B cell (primary cell): ENCODE results near the gene APH1A. TPM values are rescaled to one million over a fixed set of nuclear protein-coding genes. Genes with fewer than 3 reads are reported as not detected.
A peak's percentile ranks its signal among the peaks of the same experiment; 100 is the strongest.

Experiments
- ATAC-seq: fragments of 200-7000 bp; cut with Tn5 transposase; one replicate; pipeline ENCODE4 v1.10.0; 2021; ENCODE audit warnings: low read depth, mild to moderate bottlenecking, moderate number of reproducible peaks, moderate library complexity
- CTCF ChIA-PET: fragments of 350-600 bp; sonication (Branson Sonifier 250); formaldehyde crosslinking; loops from one replicate; lab custom pipeline; 2021; ENCODE audit warnings: antibody characterized with exemption, inconsistent platforms; lab: Charles Lee
- POLR2A ChIA-PET: fragments of 350-600 bp; sonication (Branson Sonifier 250); formaldehyde crosslinking; loops from one replicate; lab custom pipeline; 2021; ENCODE audit warnings: antibody characterized with exemption; lab: Charles Lee
- DNase-seq: peaks from one replicate; pipeline ENCODE4 v3.0.0; 2013
- H2AFZ ChIP-seq: 2 replicates; pipeline ENCODE4 v1.6.1; 2012; ENCODE audit warnings: mild to moderate bottlenecking, low read depth, low read length; ENCODE audit not compliant: insufficient read depth, poor library complexity, severe bottlenecking
- H3K27ac ChIP-seq, 2 donors: 1 replicate in 1 of 2; 2 replicates in 1 of 2; pipeline ENCODE4 v1.5.1; 2012 to 2013; ENCODE audit warnings: low read length in 2 of 2, mild to moderate bottlenecking in 2 of 2, moderate library complexity in 1 of 2
- H3K27me3 ChIP-seq, 4 experiments: fragments of 200-600 bp in 1 of 4; sonication (generic) in 1 of 4; replicated peaks in 1 of 4; 1 replicate in 2 of 4; 2 replicates in 2 of 4; pipeline versions ENCODE4 v1.6.1 to v1.7.0; 2013 to 2016; ENCODE audit warnings: low read length in 3 of 4, mild to moderate bottlenecking in 2 of 4, mixed read lengths in 1 of 4, moderate library complexity in 1 of 4; ENCODE audit not compliant: insufficient read depth in 4 of 4, control insufficient read depth in 3 of 4; ENCODE audit errors: control extremely low read depth in 1 of 4
- H3K36me3 ChIP-seq, 2 experiments: replicated peaks in 1 of 2; 1 replicate in 1 of 2; 2 replicates in 1 of 2; pipeline versions ENCODE4 v1.6.1 to v1.7.1; 2013; ENCODE audit warnings: low read length in 1 of 2; ENCODE audit not compliant: insufficient read depth in 2 of 2, control insufficient read depth in 1 of 2; ENCODE audit errors: control extremely low read depth in 1 of 2, extremely low read depth in 1 of 2
- H3K4me1 ChIP-seq, 2 donors: fragments of 200-600 bp in 1 of 2; sonication (generic) in 1 of 2; 1 replicate in 1 of 2; 2 replicates in 1 of 2; pipeline versions ENCODE4 v1.5.1 to v1.6.1; 2013 to 2017; ENCODE audit warnings: low read length in 2 of 2; ENCODE audit not compliant: control insufficient read depth in 2 of 2, insufficient read depth in 2 of 2
- H3K4me2 ChIP-seq: replicated peaks from 2 replicates; pipeline ENCODE3; 2012; ENCODE audit warnings: mild to moderate bottlenecking, low read depth, low read length; ENCODE audit not compliant: poor library complexity, severe bottlenecking
- H3K4me3 ChIP-seq, 5 experiments: fragments of 200-600 bp in 1 of 5; sonication (generic) in 1 of 5; 1 replicate in 3 of 5; 2 replicates in 2 of 5; pipeline versions ENCODE4 v1.5.1 to v1.7.0; 2011 to 2016; ENCODE audit warnings: low read length in 4 of 5, mild to moderate bottlenecking in 4 of 5, low read depth in 2 of 5, control low read depth in 1 of 5, moderate library complexity in 1 of 5; ENCODE audit not compliant: insufficient read depth in 1 of 5; ENCODE audit errors: control extremely low read depth in 1 of 5, extremely low read depth in 1 of 5
- H3K79me2 ChIP-seq: fragments of 200-600 bp; sonication (generic); one replicate; pipeline ENCODE4 v1.6.0; 2016; ENCODE audit warnings: low read length; ENCODE audit not compliant: control insufficient read depth, insufficient read depth
- H3K9ac ChIP-seq: fragments of 200-600 bp; sonication (generic); 2 replicates; pipeline ENCODE4 v1.6.1; 2017; ENCODE audit warnings: mild to moderate bottlenecking, low read length, moderate library complexity
- H3K9me3 ChIP-seq, 3 donors: one replicate each; pipeline versions ENCODE4 v1.6.1 to v1.7.1; 2013; ENCODE audit warnings: low read length in 2 of 3; ENCODE audit not compliant: control insufficient read depth in 2 of 3, insufficient read depth in 1 of 3; ENCODE audit errors: control extremely low read depth in 1 of 3
- H4K20me1 ChIP-seq: 2 replicates; pipeline ENCODE4 v1.6.0; 2012; ENCODE audit warnings: mild to moderate bottlenecking, low read length; ENCODE audit not compliant: insufficient read depth, control insufficient read depth, poor library complexity, severe bottlenecking
- H3K27ac Mint-ChIP-seq: one replicate; pipeline ENCODE4 v1.8.0; 2021; ENCODE audit warnings: mixed read lengths
- H3K27me3 Mint-ChIP-seq: one replicate; pipeline ENCODE4 v1.8.0; 2021; ENCODE audit warnings: mixed read lengths
- H3K4me1 Mint-ChIP-seq: one replicate; pipeline ENCODE4 v1.8.0; 2021; ENCODE audit warnings: mixed read lengths
- H3K4me3 Mint-ChIP-seq: one replicate; pipeline ENCODE4 v1.8.0; 2021; ENCODE audit warnings: mixed read lengths
- H3K9me3 Mint-ChIP-seq: one replicate; pipeline ENCODE4 v1.8.0; 2022; ENCODE audit warnings: mixed read lengths; ENCODE audit not compliant: insufficient read depth
- EZH2 ChIP-seq: IDR thresholded peaks from 2 replicates; pipeline ENCODE4 v1.6.1; 2012; ENCODE audit warnings: borderline replicate concordance, low read depth, mild to moderate bottlenecking, moderate library complexity, low read length; ENCODE audit not compliant: insufficient read depth, poor library complexity, severe bottlenecking
- WGBS: methylation state at CpG from one replicate; pipeline ENCODE4 v1.1.5; 2013; ENCODE audit warnings: missing lambda C conversion rate; ENCODE audit not compliant: insufficient coverage; 5-methylcytosine and 5-hydroxymethylcytosine counted together
- intact Hi-C: fragments of 100-400 bp; cut with micrococcal nuclease; formaldehyde crosslinking; loops from one replicate; pipeline ENCODE4 v1.10.0; 2022
- polyA plus RNA-seq: library from polyadenylated mRNA; depleted of rRNA; stranded (reverse); fragments of >200 nt; gene quantifications from 2 replicates; pipeline ENCODE4 v1.2.3, GENCODE V29; 2012
- total RNA-seq, 2 donors: library from RNA; stranded (reverse); fragments of 120-200 nt in 1 of 2; gene quantifications; 1 replicate in 1 of 2; 2 replicates in 1 of 2; pipeline versions ENCODE4 v1.2.3 to v1.2.4, GENCODE V29; 2013 to 2022
- TF ChIP-seq, protein P1 (sequence below): fragments of 200-600 bp; IDR thresholded peaks from one replicate; pipeline ENCODE4 v1.8.0; 2022; ENCODE audit warnings: antibody characterized with exemption, mild to moderate bottlenecking

The APH1A gene
- total and polyA plus RNA-seq, 2 donors (not counting 1 experiment from before 2014, with no cell fraction given): 135 to 165 TPM

GRCh38 chr1:150281758-150282557 lies 13.1 kb upstream of the APH1A start, which contains the start of gene CIART:
CIART (plus strand) TSS chr1:150282554; CDS start chr1:150283268, 714 bp downstream.
- Histone ChIP-seq H3K4me3 (peak within 1 kb of the TSS; percentile 30 to 74 (median 59)), H3K9me3 (peaks cover 0 to 12% (median 0%) of the 10 kb centered on the region in 3 donors), H3K4me2 (peak within 1 kb of the TSS; percentile 96), H3K27ac (no peak within 1 kb of the TSS), H3K9ac (peak within 1 kb of the TSS; percentile 66), H4K20me1 (no peaks in the 10 kb centered on the region), H3K27me3 (peaks cover 0 to 12% (median 6%) of the 10 kb centered on the region in 4 experiments), H3K36me3 (no peaks in the 10 kb centered on the region), H3K4me1 (peaks cover 20 to 23% of the 10 kb centered on the region in 2 donors), H2AFZ (peak within 1 kb of the TSS; percentile 94), H3K79me2 (no peaks in the 10 kb centered on the region)
- H3K27me3 Mint-ChIP-seq: peaks cover 5% of the 10 kb centered on the region
- no peak for TF ChIP-seq EZH2
- TF ChIP-seq, protein P1, sequence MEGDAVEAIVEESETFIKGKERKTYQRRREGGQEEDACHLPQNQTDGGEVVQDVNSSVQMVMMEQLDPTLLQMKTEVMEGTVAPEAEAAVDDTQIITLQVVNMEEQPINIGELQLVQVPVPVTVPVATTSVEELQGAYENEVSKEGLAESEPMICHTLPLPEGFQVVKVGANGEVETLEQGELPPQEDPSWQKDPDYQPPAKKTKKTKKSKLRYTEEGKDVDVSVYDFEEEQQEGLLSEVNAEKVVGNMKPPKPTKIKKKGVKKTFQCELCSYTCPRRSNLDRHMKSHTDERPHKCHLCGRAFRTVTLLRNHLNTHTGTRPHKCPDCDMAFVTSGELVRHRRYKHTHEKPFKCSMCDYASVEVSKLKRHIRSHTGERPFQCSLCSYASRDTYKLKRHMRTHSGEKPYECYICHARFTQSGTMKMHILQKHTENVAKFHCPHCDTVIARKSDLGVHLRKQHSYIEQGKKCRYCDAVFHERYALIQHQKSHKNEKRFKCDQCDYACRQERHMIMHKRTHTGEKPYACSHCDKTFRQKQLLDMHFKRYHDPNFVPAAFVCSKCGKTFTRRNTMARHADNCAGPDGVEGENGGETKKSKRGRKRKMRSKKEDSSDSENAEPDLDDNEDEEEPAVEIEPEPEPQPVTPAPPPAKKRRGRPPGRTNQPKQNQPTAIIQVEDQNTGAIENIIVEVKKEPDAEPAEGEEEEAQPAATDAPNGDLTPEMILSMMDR: no peak
- H3K27ac Mint-ChIP-seq: peak within 1 kb of the TSS; percentile 73
- H3K4me1 Mint-ChIP-seq: peaks cover 18% of the 10 kb centered on the region
- ChIA-PET CTCF (interaction anchor here (0.7 to 3.6 kb wide), 13 partner anchors 8 to 231 kb away, joined by 3 to 60 read pairs (median 5); partner anchors contain the start of genes APH1A and CA14), POLR2A (interaction anchor here (0.6 to 1.9 kb wide), 2 partner anchors 13 to 1015 kb away, joined by 6 read pairs; partner anchors contain the start of gene APH1A)
- intact Hi-C loops: loop anchor here (1.0 to 5.0 kb wide), 4 partner anchors 11 to 45 kb away; partner anchors contain the start of genes ANP32E, APH1A and MRPS21
- WGBS: 4% methylated on average over 32 of the region's 46 CpGs
- peak within 1 kb of the TSS; percentile 91 for H3K4me3 Mint-ChIP-seq
- DNase-seq (peak; percentile 88), ATAC-seq (peak; percentile 86)
- H3K9me3 Mint-ChIP-seq: no peaks in the 10 kb centered on the region
